IPS DF 6.9 (cell line): ENCODE data around the gene SZT2.
"Not testable (repeated sequence)": the region's sequence is repeated elsewhere in the genome, so short reads cannot be mapped to it uniquely, and the experiment has no call there.

Experiments
- DNase-seq: peaks from one replicate; pipeline ENCODE4 v3.0.0-alpha.2; 2013; ENCODE audit warnings: low read depth, low spot score
- H3K27ac ChIP-seq: one replicate; pipeline ENCODE4 v1.5.1; 2013; ENCODE audit warnings: low read length, control low read depth
- H3K27me3 ChIP-seq: 2 replicates; pipeline ENCODE4 v1.6.1; 2013; ENCODE audit warnings: mild to moderate bottlenecking, low read length; ENCODE audit not compliant: control insufficient read depth, insufficient read depth
- H3K36me3 ChIP-seq: 2 replicates; pipeline ENCODE4 v1.6.1; 2013; ENCODE audit warnings: low read length; ENCODE audit not compliant: control insufficient read depth, insufficient read depth
- H3K4me1 ChIP-seq: 2 replicates; pipeline ENCODE4 v1.6.1; 2013; ENCODE audit warnings: low read length; ENCODE audit not compliant: control insufficient read depth, insufficient read depth
- H3K4me3 ChIP-seq: 2 replicates; pipeline ENCODE4 v1.5.1; 2013; ENCODE audit warnings: mild to moderate bottlenecking, low read length
- H3K9me3 ChIP-seq: 2 replicates; pipeline ENCODE4 v1.6.1; 2013; ENCODE audit warnings: low read length, inconsistent platforms; ENCODE audit not compliant: control insufficient read depth, insufficient read depth
- WGBS: extraction: QIAGEN DNeasy Blood & Tissue Kit; methylation state at CpG from one replicate; pipeline ENCODE4 v1.1.7; 2013; ENCODE audit warnings: mixed read lengths, missing lambda C conversion rate; ENCODE audit not compliant: insufficient read length, insufficient coverage; 5-methylcytosine and 5-hydroxymethylcytosine counted together

SZT2 gene

GRCh38 chr1:43387976-43388599, 1.6 kb upstream of the SZT2 start:
- no peak for DNase-seq
- Histone ChIP-seq H3K27me3 (no peaks in the 10 kb centered on the region), H3K36me3 (peaks cover 20% of the 10 kb centered on the region; the same call in 1 of the 2 replicates), H3K4me3 (no peak overlapping the region), H3K27ac (no peak overlapping the region), H3K4me1 (no peaks in the 10 kb centered on the region), H3K9me3 (no peaks in the 10 kb centered on the region)
- WGBS: no CpG with 5 or more reads among the region's 4 CpGs

GRCh38 chr1:43388613-43389012, 1.1 kb upstream of the SZT2 start:
- Histone ChIP-seq H3K9me3 (no peaks in the 10 kb centered on the region), H3K27ac (no peak overlapping the region), H3K4me3 (no peak overlapping the region), H3K4me1 (no peaks in the 10 kb centered on the region), H3K36me3 (peaks cover 17% of the 10 kb centered on the region; the same call in 1 of the 2 replicates), H3K27me3 (no peaks in the 10 kb centered on the region)
- no CpG with 5 or more reads among the region's 3 CpGs for WGBS
- DNase-seq: no peak

- H3K27me3 ChIP-seq: no peaks in the 10 kb centered on the region
- H3K9me3 ChIP-seq: no peaks in the 10 kb centered on the region
- no peak overlapping the region for H3K4me3 ChIP-seq
- H3K27ac ChIP-seq: no peak overlapping the region
- no peak for DNase-seq
- no peaks in the 10 kb centered on the region for H3K4me1 ChIP-seq
- H3K36me3 ChIP-seq: no peaks in the 10 kb centered on the region
- WGBS: no CpG with 5 or more reads among the region's 3 CpGs
These were observed 3.0 kb downstream of the SZT2 start for GRCh38 chr1:43392702-43393101.

DNA sequence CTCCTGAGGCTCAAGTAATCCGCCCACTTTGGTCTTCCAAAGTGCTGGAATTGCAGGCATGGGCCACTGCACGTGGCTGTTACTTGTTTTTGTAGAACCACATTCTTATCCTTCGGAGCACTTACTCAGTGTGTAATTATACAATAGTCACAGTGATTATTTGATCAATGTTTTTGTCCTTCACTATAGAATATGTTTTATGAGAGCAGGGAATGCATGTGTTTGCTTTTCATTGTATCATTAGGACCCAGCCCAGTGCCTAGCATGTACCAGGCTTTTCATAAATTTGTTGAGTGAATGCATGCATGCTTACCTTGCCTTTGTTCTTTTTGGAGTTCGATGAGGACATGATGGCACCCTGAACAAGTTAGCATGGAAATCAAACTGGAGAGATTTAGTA, 5.8 kb downstream of the SZT2 start:
- Histone ChIP-seq H3K9me3 (no peaks in the 10 kb centered on the region), H3K36me3 (no peaks in the 10 kb centered on the region), H3K4me3 (no peak overlapping the region), H3K27me3 (no peaks in the 10 kb centered on the region), H3K4me1 (no peaks in the 10 kb centered on the region), H3K27ac (no peak overlapping the region)
- DNase-seq: no peak
- WGBS: no CpG with 5 or more reads among the region's 4 CpGs

DNA sequence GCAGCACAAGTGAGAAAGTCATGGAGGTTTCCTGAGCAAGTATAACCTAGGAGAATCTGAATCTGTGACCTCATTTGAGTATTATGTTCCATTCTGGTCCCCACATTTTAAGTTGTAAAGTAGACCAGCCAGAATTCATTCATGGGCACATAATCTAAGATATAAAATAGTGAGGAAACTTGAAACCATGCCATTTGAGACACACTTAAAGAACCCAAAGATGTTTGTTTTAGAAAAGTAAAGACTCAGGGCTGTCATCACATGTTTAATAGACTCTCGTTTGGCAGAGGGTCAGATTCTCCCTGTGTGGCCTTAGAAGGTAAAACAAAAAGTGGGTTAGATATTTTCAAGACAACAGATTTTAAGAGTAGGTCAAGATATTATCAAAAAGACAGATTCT, 6.4 kb downstream of the SZT2 start:
- Histone ChIP-seq H3K9me3 (no peaks in the 10 kb centered on the region), H3K4me1 (no peaks in the 10 kb centered on the region), H3K27me3 (no peaks in the 10 kb centered on the region), H3K36me3 (no peaks in the 10 kb centered on the region), H3K27ac (no peak overlapping the region), H3K4me3 (no peak overlapping the region)
- no CpG with 5 or more reads among the region's 1 CpG for WGBS
- no peak for DNase-seq

DNA sequence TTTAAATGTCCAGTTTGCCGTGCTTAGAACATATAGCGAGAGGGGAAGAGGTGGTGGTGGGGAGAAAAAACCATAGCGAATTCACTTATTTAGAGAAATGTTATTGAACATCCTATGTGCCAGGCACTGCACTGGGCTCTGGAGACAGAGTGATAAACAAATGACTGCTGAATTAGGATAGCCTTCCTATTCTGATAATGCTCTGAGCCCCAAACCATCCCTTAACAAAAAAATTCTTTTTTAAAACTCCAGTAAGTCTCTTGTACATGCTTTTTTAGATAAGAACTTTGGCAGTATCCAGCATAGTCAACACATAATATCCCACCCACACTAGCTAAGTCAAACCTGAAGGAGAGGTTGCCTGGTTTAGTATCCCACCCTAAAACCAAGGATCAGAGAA, 8.5 kb downstream of the SZT2 start:
- WGBS: no CpG with 5 or more reads among the region's 3 CpGs
- no peaks in the 10 kb centered on the region for H3K36me3 ChIP-seq

GRCh38 chr1:43400441-43400840, 10.7 kb downstream of the SZT2 start:
- not testable (repeated sequence) for H3K4me1 ChIP-seq, H3K9me3 ChIP-seq, H3K27me3 ChIP-seq, H3K36me3 ChIP-seq, H3K4me3 ChIP-seq, DNase-seq, H3K27ac ChIP-seq
- no CpG with 5 or more reads among the region's 9 CpGs for WGBS

More for the DNA sequence above, 8.5 kb downstream of the SZT2 start:
- no peak for DNase-seq
- H3K9me3 ChIP-seq: no peaks in the 10 kb centered on the region
- H3K27me3 ChIP-seq: no peaks in the 10 kb centered on the region
- no peak overlapping the region for H3K27ac ChIP-seq
- no peak overlapping the region for H3K4me3 ChIP-seq
- H3K4me1 ChIP-seq: no peaks in the 10 kb centered on the region

DNA sequence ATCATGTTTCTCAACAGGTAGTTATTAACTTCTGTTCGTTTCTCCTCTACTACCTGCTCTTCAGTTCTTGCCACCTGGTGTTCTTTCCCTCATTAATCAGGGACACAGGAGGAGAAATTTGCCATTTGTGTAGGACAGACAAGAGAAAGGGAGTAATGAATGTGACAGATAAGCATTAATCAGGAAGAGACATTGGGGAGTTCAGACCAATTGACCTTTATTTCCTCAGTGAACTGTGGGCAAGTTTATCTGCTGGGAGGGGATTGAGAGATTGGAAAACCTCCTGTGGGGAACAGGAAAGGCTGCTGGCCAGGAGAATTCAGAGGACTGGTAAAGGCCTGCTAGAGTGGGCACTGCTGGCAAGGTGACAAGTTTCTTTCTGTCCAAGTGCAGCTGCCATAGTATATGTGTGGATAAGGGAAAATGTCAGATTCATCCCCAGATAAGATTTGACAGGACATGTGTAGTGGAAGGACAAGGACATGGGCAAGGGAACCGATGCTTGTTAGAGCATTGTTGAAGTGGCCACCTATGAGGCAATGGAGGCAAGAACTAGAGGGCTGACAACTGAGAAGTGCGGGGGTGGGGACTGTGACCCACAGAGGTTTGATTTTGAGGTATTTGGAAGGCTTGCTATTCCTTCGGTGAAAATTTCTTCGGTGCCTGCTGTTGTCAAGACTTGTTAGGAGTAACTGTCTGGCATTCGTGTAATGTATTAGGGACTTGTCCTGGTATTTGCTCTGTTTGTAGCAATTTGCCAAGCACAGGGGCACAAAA, 12.6 kb downstream of the SZT2 start:
- no CpG with 5 or more reads among the region's 6 CpGs for WGBS
- no peaks in the 10 kb centered on the region for H3K27me3 ChIP-seq
- DNase-seq: no peak
- H3K36me3 ChIP-seq: no peaks in the 10 kb centered on the region
- H3K9me3 ChIP-seq: no peaks in the 10 kb centered on the region
- no peak overlapping the region for H3K4me3 ChIP-seq
- no peaks in the 10 kb centered on the region for H3K4me1 ChIP-seq
- no peak overlapping the region for H3K27ac ChIP-seq

DNA sequence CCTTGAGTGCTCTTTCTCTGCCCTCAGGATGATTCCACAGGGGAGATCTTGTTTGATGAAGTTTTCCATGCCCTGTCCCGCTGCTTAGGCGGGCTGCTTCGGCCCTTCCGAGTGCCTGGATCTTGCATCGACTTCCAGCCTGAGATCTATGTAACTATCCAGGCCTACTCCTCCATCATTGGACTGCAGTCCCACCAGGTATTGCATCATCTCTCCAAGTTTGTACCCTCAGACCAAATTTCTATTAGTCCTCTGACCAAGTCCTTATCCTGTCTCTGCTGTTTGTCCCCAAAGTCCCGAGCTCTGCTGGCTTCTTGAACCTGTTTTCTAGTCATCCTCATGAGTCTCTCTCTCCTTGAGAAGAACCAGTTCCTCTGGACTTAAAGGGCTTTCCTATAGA, 14.7 kb downstream of the SZT2 start:
- H3K4me3 ChIP-seq: no peak overlapping the region
- no peak overlapping the region for H3K27ac ChIP-seq
- no CpG with 5 or more reads among the region's 6 CpGs for WGBS
- H3K27me3 ChIP-seq: no peaks in the 10 kb centered on the region
- H3K9me3 ChIP-seq: no peaks in the 10 kb centered on the region
- H3K36me3 ChIP-seq: no peaks in the 10 kb centered on the region
- no peaks in the 10 kb centered on the region for H3K4me1 ChIP-seq
- no peak for DNase-seq

DNA sequence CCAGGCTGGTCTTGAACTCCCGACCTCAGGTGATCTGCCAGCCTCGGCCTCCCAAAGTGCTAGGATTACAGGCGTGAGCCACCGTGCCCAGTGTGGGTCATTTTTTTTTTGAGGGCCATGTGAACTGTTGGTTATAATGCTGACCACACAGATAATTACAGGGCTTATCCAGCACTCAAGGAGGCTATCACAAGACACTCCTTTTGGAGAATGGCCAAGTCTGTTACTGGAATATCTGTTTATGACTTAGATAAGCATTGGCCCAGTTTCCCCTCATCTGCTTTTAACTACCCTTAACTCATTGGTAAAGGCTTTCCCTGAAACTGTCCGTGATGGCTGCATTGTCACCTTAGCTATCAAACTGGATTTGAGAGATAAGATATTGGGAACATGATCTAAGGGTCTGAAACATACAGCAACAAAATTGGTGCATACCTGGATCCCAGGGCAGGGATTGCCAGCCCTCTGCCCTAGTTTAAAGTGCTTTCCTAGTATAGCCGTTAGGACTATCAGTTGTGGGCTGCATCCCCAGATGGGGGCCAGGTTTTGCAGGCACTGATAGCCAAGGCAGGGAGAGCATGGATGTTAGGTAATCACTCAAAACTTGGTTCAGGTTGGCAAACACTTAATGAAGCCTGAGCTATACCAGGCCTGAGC, 15.6 kb downstream of the SZT2 start:
- no CpG with 5 or more reads among the region's 6 CpGs for WGBS
- no peak overlapping the region for H3K4me3 ChIP-seq
- DNase-seq: no peak
- H3K27me3 ChIP-seq: no peaks in the 10 kb centered on the region
- no peaks in the 10 kb centered on the region for H3K4me1 ChIP-seq
- no peaks in the 10 kb centered on the region for H3K36me3 ChIP-seq
- no peaks in the 10 kb centered on the region for H3K9me3 ChIP-seq
- no peak overlapping the region for H3K27ac ChIP-seq
